Heart right ventricle (tissue), 16 donors: ENCODE results near the gene TIGD7. TPM values are rescaled to one million over a fixed set of nuclear protein-coding genes. Genes with fewer than 3 reads are reported as not detected.

ENCODE experiments used
- ATAC-seq, 8 donors: fragments of 200-7000 bp; cut with Tn5 transposase; one replicate each; pipeline ENCODE4 v1.9.1; 2020; ENCODE audit warnings: mild to moderate bottlenecking in 8 of 8, moderate library complexity in 8 of 8, moderate number of reproducible peaks in 1 of 8
- DNase-seq, 2 donors: peaks; one replicate each; pipeline ENCODE4 v3.0.0-alpha.2; 2020
- H3K27ac ChIP-seq, 10 donors: fragments of 200-600 bp; sonication (generic) in 2 of 10; one replicate each; pipeline versions ENCODE4 v1.5.0 to v1.8.0; 2020 to 2022; ENCODE audit warnings: mild to moderate bottlenecking in 3 of 10
- H3K27me3 ChIP-seq, 7 donors: fragments of 200-600 bp; one replicate each; pipeline ENCODE4 v1.8.0; 2021 to 2022; ENCODE audit warnings: mild to moderate bottlenecking in 2 of 7
- H3K36me3 ChIP-seq, 9 donors: fragments of 200-600 bp; sonication (generic) in 1 of 9; one replicate each; pipeline versions ENCODE4 v1.5.0 to v1.8.0; 2020 to 2022; ENCODE audit warnings: mild to moderate bottlenecking in 2 of 9
- H3K4me1 ChIP-seq, 9 donors: fragments of 200-600 bp; sonication (generic) in 1 of 9; one replicate each; pipeline versions ENCODE4 v1.5.0 to v1.8.0; 2020 to 2022; ENCODE audit warnings: mild to moderate bottlenecking in 4 of 9
- H3K4me3 ChIP-seq, 10 donors: fragments of 200-600 bp; sonication (generic) in 2 of 10; one replicate each; pipeline versions ENCODE4 v1.5.0 to v1.8.0; 2020 to 2022; ENCODE audit warnings: mild to moderate bottlenecking in 7 of 10, moderate library complexity in 2 of 10
- H3K9me3 ChIP-seq, 11 donors: fragments of 200-600 bp in 10 of 11; sonication (generic) in 2 of 11; one replicate each; pipeline versions ENCODE4 v1.5.0 to v1.8.0; 2013 to 2022; ENCODE audit warnings: mild to moderate bottlenecking in 2 of 11, control low read depth in 1 of 11, moderate library complexity in 1 of 11
- CTCF ChIP-seq, 9 donors: fragments of 200-600 bp; sonication (generic) in 2 of 9; IDR thresholded peaks; one replicate each; pipeline versions ENCODE4 v1.5.0 to v1.8.0; 2021 to 2022; ENCODE audit warnings: antibody characterized with exemption in 9 of 9, mild to moderate bottlenecking in 5 of 9, moderate library complexity in 1 of 9
- WGBS, 2 donors: extraction: QIAGEN DNeasy Blood & Tissue Kit; methylation state at CpG; one replicate each; pipeline ENCODE4 v1.1.7; 2013; ENCODE audit warnings: inconsistent platforms in 1 of 2; 5-methylcytosine and 5-hydroxymethylcytosine counted together
- intact Hi-C, 10 donors: fragments of 100-400 bp; cut with DNase I; formaldehyde crosslinking; loops; one replicate each; pipeline versions ENCODE4 v1.11.1 to v1.14.2; 2022
- polyA plus RNA-seq, 2 donors: library from polyadenylated mRNA; stranded (reverse); fragments of 200-250 nt; gene quantifications; one replicate each; pipeline ENCODE4 v1.2.3, GENCODE V29; 2013
- total RNA-seq, 10 donors: library from RNA; stranded (reverse); fragmentation: NEBNext Ultra II Directional in 3 of 10; extraction: Animal tissue kit (Norgen Biotek cat#: 25700) in 3 of 10; gene quantifications; one replicate each; pipeline versions ENCODE4 v1.2.1 to v1.2.4, GENCODE V29; 2021 to 2023
- donor health status: Arrhythmogenic right ventricular cardiomyopathy.
- donor health status: ischemic (EF 13 %, LVEDD 7.1; RV severe dilation, severe dysfunction).
- donor health status: healthy with polysubstance abuse.
- donor health status: DM: no; HTN: yes; CAD: no.
- donor health status: DM: no; HTN: no; CAD: no.
- donor health status: ischemic (EF 25% LVEDD 6.9; RV normal size, moderate dysfunction).
- donor health status: ischemic (EF 25% LVEDD 5.7; RV mildly dilated, moderate dysfunction).
- donor health status: healthy.
- donor health status: DM: yes; HTN: yes; CAD: no.
- donor health status: Ischemic cardiomyopathy.
- donor health status: ischemic (EF 35%, LVEDD 5.7; RV mildly dilated, moderate dysfunction).
- donor health status: nonischemic (EF 11% LVEDD 7.7; RV severe dilation, severe dysfunction).
- donor health status: DM: yes; HTN: yes; CAD: no.
- donor health status: PGD.
- donor health status: ischemic (EF 29% LVEDD 5.4; RV normal size, mild dysfunction).
- donor health status: nonischemic (EF 23%, LVEDD 6.1; RV moderate dilation, normal function).

The TIGD7 gene
- total and polyA plus RNA-seq, 12 donors, result 4.7 to 11.2 (median 8.3) TPM

- H3K36me3 ChIP-seq, result peaks cover 0 to 72% (median 35%) of the 10 kb centered on the region in 9 donors
- DNase-seq (no peak), ATAC-seq (no peak)
- no peak for TF ChIP-seq CTCF (IDR thresholded peaks at IDR 0.05)
- no peaks in the 10 kb centered on the region for H3K27me3 ChIP-seq
- WGBS, 2 donors, result 56 to 58% methylated on average over 11 of the region's 11 CpGs
- H3K27ac ChIP-seq, result peak overlapping the region; percentile 82 to 98 (median 93)
- intact Hi-C loops, result loop anchor here in 5 of 10 donors (5.0 to 10.0 kb wide), 5 partner anchors 44 to 199 kb away; partner anchors contain the start of genes ZNF174 (in 3 of the 5), ZSCAN32 (in 3 of the 5) and CLUAP1 (in 2 of the 5)
- H3K4me3 ChIP-seq, result peak overlapping the region; percentile 49 to 89 (median 69)
- peaks cover 0 to 91% (median 29%) of the 10 kb centered on the region in 11 donors for H3K9me3 ChIP-seq
- peaks cover 0 to 27% (median 17%) of the 10 kb centered on the region in 9 donors for H3K4me1 ChIP-seq
Measured at GRCh38 chr16:3306078-3306477, 848 bp upstream of the TIGD7 start.

GRCh38 chr16:3304370-3304769, 860 bp downstream of the TIGD7 start:
- no peak for TF ChIP-seq CTCF (IDR thresholded peaks at IDR 0.05)
- H3K4me1 ChIP-seq, result peaks cover 0 to 27% (median 17%) of the 10 kb centered on the region in 9 donors
- no peaks in the 10 kb centered on the region for H3K27me3 ChIP-seq
- intact Hi-C loops, result loop anchor here in 5 of 10 donors (2.0 to 10.0 kb wide), 7 partner anchors 22 to 200 kb away; partner anchors contain the start of genes CLUAP1 (in 2 of the 5), ZNF174 (in 1 of the 5), ZNF263 (in 1 of the 5) and ZSCAN32 (in 1 of the 5)
- H3K27ac ChIP-seq, result peak overlapping the region in 8 of 10 donors; percentile 84 to 98 (median 93)
- H3K9me3 ChIP-seq, result peaks cover 0 to 91% (median 41%) of the 10 kb centered on the region in 11 donors
- no peak for ATAC-seq
- H3K4me3 ChIP-seq, result peak overlapping the region; percentile 49 to 89 (median 69)
- peaks cover 0 to 74% (median 33%) of the 10 kb centered on the region in 9 donors for H3K36me3 ChIP-seq
- DNase-seq, result no peak
- WGBS, 2 donors, result 65 to 72% methylated on average over 4 of the region's 4 CpGs

- intact Hi-C loops, result no loop called here
- no peaks in the 10 kb centered on the region for H3K27me3 ChIP-seq
- peaks cover under 1 to 65% (median 37%) of the 10 kb centered on the region in 9 donors for H3K36me3 ChIP-seq
- H3K4me1 ChIP-seq, result peaks cover 0 to 6% (median 0%) of the 10 kb centered on the region in 9 donors
- peaks cover 0 to 100% (median 69%) of the 10 kb centered on the region in 11 donors for H3K9me3 ChIP-seq
- WGBS, 2 donors, result 64 to 65% methylated on average over 13 of the region's 13 CpGs
- H3K4me3 ChIP-seq, result no peak overlapping the region
- H3K27ac ChIP-seq, result no peak overlapping the region
- peak in 2 of 8 donors; percentile 35 to 50 for ATAC-seq
- DNase-seq, result no peak
- no peak for TF ChIP-seq CTCF (IDR thresholded peaks at IDR 0.05)
Measured at GRCh38 chr16:3295783-3296182, 9.4 kb downstream of the TIGD7 start.

GRCh38 chr16:3295209-3295608, 10.0 kb downstream of the TIGD7 start:
- DNase-seq, result no peak
- peaks cover 0 to 100% (median 69%) of the 10 kb centered on the region in 11 donors for H3K9me3 ChIP-seq
- intact Hi-C loops, result no loop called here
- peaks cover 6 to 65% (median 41%) of the 10 kb centered on the region in 9 donors for H3K36me3 ChIP-seq
- 35 to 38% methylated on average over 45 of the region's 45 CpGs for WGBS, 2 donors
- no peak overlapping the region for H3K27ac ChIP-seq
- TF ChIP-seq CTCF (IDR thresholded peaks at IDR 0.05), result no peak
- H3K4me3 ChIP-seq, result no peak overlapping the region
- H3K4me1 ChIP-seq, result peaks cover 0 to 6% (median 0%) of the 10 kb centered on the region in 9 donors
- peak in 3 of 8 donors; percentile 29 to 57 (median 52) for ATAC-seq
- H3K27me3 ChIP-seq, result no peaks in the 10 kb centered on the region
